ENCODE data around the gene ZMIZ2.
"Not testable (repeated sequence)": the region's sequence is repeated elsewhere in the genome, so short reads cannot be mapped to it uniquely, and the experiment has no call there.

ZMIZ2 gene

DNA sequence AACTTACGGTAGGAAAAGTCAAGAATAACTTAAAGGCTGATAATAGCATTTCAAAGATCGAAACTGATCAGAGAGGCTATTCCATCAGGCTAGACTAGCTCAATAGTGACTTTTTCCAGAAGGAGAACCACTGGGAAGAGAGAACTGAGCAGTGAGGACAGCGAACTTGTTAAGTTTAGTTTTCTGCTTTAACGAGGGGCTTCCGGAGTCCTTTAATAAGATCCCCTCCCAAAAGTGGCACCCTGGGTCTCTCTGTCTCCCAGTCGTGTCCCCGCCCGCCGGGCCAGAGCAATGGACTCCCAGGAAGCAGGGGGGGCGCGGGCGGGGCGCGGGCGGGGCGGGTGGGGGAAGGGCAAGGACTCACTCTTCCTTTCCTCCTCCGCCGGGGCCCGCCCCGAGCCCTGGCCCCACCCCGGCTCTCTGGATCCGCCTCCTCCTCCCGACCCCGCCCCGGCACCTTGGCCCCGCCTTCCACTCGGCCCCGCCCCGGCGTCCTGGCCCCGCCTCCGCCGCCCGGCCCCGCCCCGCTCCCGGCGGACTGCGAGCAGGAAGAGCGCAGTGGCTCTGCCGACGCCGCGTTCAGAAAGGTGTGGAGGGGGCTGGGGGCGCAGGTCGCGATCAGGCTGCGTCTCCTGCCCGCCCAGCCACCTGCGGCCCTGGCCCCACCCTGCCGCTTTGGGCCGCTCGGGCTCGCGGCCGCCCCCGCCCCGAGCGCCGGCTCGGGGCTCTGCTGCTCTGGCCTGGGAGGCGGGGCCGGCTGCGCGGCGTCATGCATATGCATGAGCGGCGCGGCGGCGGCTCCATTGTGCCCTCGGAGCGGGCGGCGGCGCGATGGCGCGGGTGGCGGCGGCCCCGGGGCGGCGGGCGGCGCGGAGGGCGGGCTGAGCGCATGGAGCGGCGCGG is at the start of gene ZMIZ2:
Gene ZMIZ2 (plus strand): TSS at position 803 of the 903 bp plus-strand sequence. CDS start 7,403 bp downstream, outside the sequence.
- peak; percentile 86 to 92 (median 92) for DNase-seq (ENCODE audit: low read depth in 3 of 3)

DNA sequence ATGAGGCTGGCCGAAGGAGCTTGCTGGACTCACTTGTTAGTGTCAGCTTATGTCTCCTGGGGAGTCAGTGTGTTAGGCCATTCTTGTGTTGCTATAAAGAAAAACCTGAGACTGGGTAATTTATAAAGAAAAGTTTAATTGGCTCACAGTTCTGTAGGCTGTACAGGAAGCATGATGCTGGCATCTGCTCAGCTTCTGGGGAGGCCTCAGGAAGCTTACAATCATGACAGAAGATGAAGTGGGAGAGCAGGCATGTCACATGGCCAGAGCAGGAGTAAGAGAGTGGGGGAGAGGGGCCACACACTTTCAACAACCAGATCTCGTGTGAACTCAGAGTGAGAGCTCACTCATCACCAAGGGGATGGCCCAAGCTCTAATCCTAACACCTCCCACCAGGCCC is 49.0 kb upstream of the ZMIZ2 start:
- DNase-seq (ENCODE audit: low read depth in 3 of 3) = not testable (repeated sequence)

GRCh38 chr7:44700322-44700721 is 48.3 kb upstream of the ZMIZ2 start:
- DNase-seq (ENCODE audit: low read depth in 3 of 3) = no peak

GRCh38 chr7:44703391-44703790 is 45.3 kb upstream of the ZMIZ2 start:
- not testable (repeated sequence) for DNase-seq (ENCODE audit: low read depth in 3 of 3)

DNA sequence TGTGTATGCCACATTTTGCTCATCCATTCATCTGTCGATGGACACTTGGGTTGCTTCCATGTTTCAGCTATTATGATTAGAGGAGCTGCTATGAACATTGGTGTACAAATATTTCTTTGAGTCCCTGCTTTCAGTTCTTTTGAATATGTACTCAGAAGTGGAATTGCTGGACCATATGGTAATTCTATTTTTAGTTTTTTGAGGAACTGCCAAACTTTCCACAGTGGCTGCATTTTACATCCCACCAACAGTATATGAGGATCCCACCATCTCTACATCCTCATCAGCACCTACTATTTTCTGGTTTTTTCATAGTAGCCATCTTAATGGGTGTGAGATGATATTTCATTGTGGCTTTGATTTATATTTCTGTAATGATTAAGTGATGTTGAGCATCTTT is 44.7 kb upstream of the ZMIZ2 start:
- no peak for DNase-seq (ENCODE audit: low read depth in 3 of 3)

- no peak for DNase-seq (ENCODE audit: low read depth in 3 of 3)
Observed at GRCh38 chr7:44705434-44705833, 43.2 kb upstream of the ZMIZ2 start.

DNA sequence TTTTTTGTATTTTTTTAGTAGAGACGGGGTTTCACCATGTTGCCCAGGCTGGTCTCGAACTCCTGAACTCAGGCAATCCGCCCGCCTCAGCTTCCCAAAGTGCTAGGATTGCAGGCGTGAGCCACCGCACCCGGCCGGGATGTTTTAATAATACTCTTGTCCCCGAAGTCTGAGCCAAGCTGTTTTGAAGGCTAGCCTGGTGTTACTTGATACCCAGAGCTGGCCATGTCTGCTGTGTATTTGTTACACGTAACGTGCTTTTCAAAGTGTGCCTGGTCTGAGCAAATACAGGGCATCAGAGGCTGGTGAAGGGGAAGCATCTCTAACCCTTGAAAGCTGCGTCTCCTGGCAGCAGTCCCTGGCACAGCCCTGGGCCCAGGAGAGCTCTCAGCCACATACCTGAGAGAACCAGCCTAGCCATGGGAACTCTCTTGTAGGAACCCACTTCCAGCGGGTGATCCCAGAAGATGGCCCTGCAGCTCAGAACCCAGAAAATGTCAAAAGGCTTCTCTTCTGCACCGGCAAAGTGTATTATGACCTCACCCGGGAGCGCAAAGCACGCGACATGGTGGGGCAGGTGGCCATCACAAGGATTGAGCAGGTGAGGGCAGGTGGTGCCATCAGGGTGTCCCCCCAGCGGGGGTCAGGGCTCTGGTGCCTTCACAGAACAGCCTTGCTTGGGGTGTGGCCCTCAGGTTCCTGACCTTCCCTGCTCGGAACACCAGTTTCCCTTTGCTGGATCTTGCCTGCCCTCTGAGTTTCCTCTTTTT is 41.7 kb upstream of the ZMIZ2 start:
- no peak for DNase-seq (ENCODE audit: low read depth in 3 of 3)

GRCh38 chr7:44707558-44708230 is 41.0 kb upstream of the ZMIZ2 start:
- no peak for DNase-seq (ENCODE audit: low read depth in 3 of 3)

DNA sequence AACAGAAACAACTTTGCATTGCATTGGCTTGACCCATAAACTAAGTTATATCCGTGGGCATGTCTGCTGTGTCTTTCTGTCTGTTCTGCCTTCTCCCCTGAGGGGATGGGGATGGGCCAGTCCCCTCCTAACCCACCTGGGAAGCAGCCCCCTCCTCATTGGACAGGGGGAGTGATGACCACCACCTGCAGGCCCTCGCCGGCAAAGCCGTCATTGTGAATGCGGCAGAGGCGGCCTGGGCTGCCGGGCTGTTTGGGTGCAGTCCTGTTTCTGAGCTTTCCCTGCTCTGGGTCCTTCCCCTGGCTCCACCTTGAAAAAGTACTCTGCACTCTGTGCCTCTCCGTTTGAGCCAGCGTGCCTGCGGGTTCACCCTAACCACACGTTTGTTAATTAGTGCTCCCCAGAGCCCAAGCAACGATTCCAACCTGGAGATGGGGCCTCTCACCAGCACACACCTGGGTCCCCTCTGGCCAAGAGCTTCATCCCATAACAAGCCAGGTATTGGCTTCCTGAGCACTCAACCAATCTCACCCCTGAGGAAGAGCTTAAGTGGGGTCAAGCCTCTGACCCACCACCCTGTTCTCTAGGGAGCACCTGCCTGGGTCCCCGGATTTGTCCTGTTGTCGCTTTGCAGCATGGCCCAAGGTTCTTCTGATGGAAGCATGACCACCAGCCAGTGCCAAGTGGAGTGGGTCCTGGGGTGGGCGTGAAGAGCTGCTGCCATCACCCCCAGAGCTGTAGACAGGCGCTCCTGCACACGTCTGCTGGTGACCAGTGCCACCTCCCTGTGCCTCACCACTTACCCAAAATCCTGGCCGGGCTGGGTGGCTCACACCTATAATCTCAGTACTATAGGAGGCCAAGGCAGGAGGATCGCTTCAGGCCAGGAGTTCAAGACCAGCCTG is 39.4 kb upstream of the ZMIZ2 start:
- DNase-seq (ENCODE audit: low read depth in 3 of 3) = no peak

GRCh38 chr7:44709945-44710596 is 38.6 kb upstream of the ZMIZ2 start:
- DNase-seq (ENCODE audit: low read depth in 3 of 3) = no peak

- no peak for DNase-seq (ENCODE audit: low read depth in 3 of 3)
Observed at GRCh38 chr7:44711528-44711927, 37.1 kb upstream of the ZMIZ2 start.

GRCh38 chr7:44712012-44712411 is 36.6 kb upstream of the ZMIZ2 start:
- no peak for DNase-seq (ENCODE audit: low read depth in 3 of 3)

- DNase-seq (ENCODE audit: low read depth in 3 of 3) = no peak
Observed at GRCh38 chr7:44713141-44713540, 35.5 kb upstream of the ZMIZ2 start.

- DNase-seq (ENCODE audit: low read depth in 3 of 3) = no peak
Observed at GRCh38 chr7:44713680-44714335, 34.8 kb upstream of the ZMIZ2 start.

DNA sequence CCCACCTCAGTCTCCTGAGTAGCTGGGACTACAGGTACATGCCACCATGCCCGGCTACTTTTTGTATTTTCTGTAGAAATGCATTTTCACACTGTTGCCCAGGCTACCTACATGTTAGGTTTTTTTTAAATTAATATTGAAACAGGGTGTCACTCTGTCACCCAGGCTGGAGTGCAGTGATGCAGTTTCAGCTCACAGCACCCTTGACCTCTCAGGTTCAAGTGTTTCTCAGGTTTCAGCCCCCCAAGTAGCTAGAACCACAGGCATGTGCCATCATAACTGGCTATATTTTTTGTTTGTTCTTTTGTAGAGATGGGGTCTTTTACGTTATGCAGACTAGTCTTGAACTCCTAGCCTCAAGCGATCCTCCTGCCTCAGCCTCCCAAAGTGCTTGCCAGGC is 32.4 kb upstream of the ZMIZ2 start:
- DNase-seq (ENCODE audit: low read depth in 3 of 3) = no peak

GRCh38 chr7:44720301-44720700 is 28.3 kb upstream of the ZMIZ2 start:
- DNase-seq (ENCODE audit: low read depth in 3 of 3) = no peak

- no peak for DNase-seq (ENCODE audit: low read depth in 3 of 3)
Observed at GRCh38 chr7:44724276-44724675, 24.4 kb upstream of the ZMIZ2 start.

DNA sequence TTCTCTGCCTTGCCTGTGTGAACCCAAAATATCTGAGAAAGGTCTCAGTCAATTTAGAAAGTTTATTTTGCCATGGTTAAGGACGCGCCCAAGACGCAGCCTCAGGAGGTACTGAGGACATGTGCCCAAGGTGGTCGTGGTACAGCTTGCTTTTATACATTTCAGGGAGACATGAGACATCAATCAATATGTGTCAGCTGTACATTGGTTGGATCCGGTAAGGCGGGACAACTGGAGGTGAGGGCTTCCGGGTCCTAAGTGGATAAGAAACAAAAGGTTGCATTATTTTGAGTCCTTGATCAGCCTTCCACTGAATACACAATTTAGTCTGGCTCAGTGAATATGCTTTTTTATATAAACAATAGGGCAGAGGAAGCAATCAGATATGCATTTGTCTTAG is 22.4 kb upstream of the ZMIZ2 start:
- DNase-seq (ENCODE audit: low read depth in 3 of 3) = not testable (repeated sequence)

DNA sequence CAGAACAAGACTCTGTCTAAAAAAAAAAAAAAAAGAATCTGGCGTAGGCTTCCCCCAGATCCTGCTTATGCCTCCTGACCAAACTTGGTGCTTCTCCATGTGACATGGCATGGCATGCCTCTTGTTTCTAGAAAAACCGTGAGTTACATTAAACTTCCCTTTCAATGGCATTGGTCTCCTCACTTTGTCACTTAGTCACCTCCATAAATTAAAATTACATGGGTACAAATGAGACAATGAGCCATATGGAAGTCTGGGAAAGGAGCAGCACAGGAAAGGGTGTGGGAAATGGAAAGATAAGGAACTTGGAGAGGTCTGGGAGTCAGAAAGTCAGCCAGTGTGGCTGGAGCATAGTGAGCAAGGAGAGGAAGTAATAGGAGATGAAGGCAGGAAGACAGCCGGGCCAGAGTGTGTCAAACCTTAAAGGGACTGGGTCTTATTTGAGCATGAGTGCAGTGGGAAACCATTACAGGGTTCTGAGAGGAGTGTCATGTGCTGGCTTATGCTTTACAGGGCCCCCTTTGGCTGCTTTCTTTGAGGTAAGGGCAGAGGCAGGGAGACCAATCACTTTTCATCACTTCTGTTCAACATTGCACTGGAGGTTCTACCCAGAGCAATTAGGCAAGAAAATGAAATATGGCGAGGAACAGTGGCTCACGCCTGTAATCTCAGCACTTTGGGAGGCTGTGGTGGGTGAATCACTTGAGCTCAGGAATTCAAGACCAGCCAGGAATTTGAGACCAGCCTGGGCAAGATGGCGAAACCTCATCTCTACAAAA is 21.3 kb upstream of the ZMIZ2 start:
- no peak for DNase-seq (ENCODE audit: low read depth in 3 of 3)

GRCh38 chr7:44727937-44728262 is 20.7 kb upstream of the ZMIZ2 start:
- no peak for DNase-seq (ENCODE audit: low read depth in 3 of 3)
